Endothelial cell of umbilical vein (primary cell): ENCODE data around the gene TSGA10IP. TPM values are rescaled to one million over a fixed set of nuclear protein-coding genes. Genes with fewer than 3 reads are reported as not detected.

Experiments used
- BruUV-seq: library from RNA; stranded (reverse); fragments of 400-500 nt; replicated peaks from 2 replicates; lab custom pipeline; 2021; lab: Mats Ljungman, UMichigan
- CTCF ChIA-PET: fragments of 300-600, 350-600 bp; sonication (Branson Sonifier 250); formaldehyde crosslinking; loops from one replicate; lab custom pipeline; 2021; ENCODE audit warnings: antibody characterized with exemption, inconsistent platforms; lab: Charles Lee
- POLR2A ChIA-PET: fragments of 300-600, 350-600 bp; sonication (Branson Sonifier 250); formaldehyde crosslinking; loops from one replicate; lab custom pipeline; 2021; ENCODE audit warnings: antibody characterized with exemption, inconsistent platforms; lab: Charles Lee
- DNase-seq: peaks from one replicate; pipeline ENCODE4 v3.0.0-alpha.2; 2011; ENCODE audit warnings: low read depth, low spot score
- FAIRE-seq: peaks from 2 replicates; lab custom pipeline; 2011; peaks lifted over from hg19 to GRCh38; lab: Jason Lieb, UNC
- H2AFZ ChIP-seq: 2 replicates; pipeline ENCODE4 v1.6.0; 2012; ENCODE audit warnings: low read depth, low read length, control low read depth, inconsistent platforms
- H3K27ac ChIP-seq: 2 replicates; pipeline ENCODE4 v1.5.1; 2011; ENCODE audit warnings: low read depth, mild to moderate bottlenecking, control low read depth, low read length, moderate library complexity; ENCODE audit not compliant: insufficient read depth
- H3K27me3 ChIP-seq, 2 experiments: 2 replicates each; pipeline versions ENCODE4 v1.6.0 to v1.6.1; 2011; ENCODE audit warnings: low read length in 2 of 2, mixed read lengths in 1 of 2; ENCODE audit not compliant: control insufficient read depth in 2 of 2, insufficient read depth in 2 of 2
- H3K36me3 ChIP-seq, 2 experiments: 2 replicates in 1 of 2; 3 replicates in 1 of 2; pipeline ENCODE4 v1.5.1; 2011; ENCODE audit warnings: low read length in 2 of 2, mild to moderate bottlenecking in 1 of 2, moderate library complexity in 1 of 2; ENCODE audit not compliant: control insufficient read depth in 2 of 2, insufficient read depth in 2 of 2; ENCODE audit errors: extremely low read depth in 1 of 2
- H3K4me1 ChIP-seq: 3 replicates; pipeline ENCODE4 v1.5.1; 2011; ENCODE audit warnings: mild to moderate bottlenecking, low read length; ENCODE audit not compliant: control insufficient read depth, insufficient read depth; ENCODE audit errors: extremely low read depth
- H3K4me2 ChIP-seq: 2 replicates; pipeline ENCODE4 v1.6.1; 2011; ENCODE audit warnings: low read length, control low read depth, mixed read lengths; ENCODE audit not compliant: insufficient read depth
- H3K4me3 ChIP-seq, 3 experiments: fragments of 200-600 bp in 1 of 3; sonication (generic), shearing (Covaris generic) in 1 of 3; replicated peaks in 1 of 3; 2 replicates each; pipeline ENCODE4 v1.5.1; 2011 to 2016; ENCODE audit warnings: control low read depth in 3 of 3, low read length in 3 of 3, mild to moderate bottlenecking in 2 of 3, inconsistent platforms in 1 of 3, low read depth in 1 of 3, moderate library complexity in 1 of 3; ENCODE audit not compliant: insufficient read depth in 1 of 3
- H3K79me2 ChIP-seq: 2 replicates; pipeline ENCODE4 v1.6.0; 2012; ENCODE audit warnings: low read length, inconsistent platforms; ENCODE audit not compliant: control insufficient read depth, insufficient read depth
- H3K9ac ChIP-seq: replicated peaks from 2 replicates; pipeline ENCODE3; 2011; ENCODE audit warnings: low read length, control low read depth; ENCODE audit not compliant: insufficient read depth; ENCODE audit errors: extremely low read depth
- H3K9me1 ChIP-seq: replicated peaks from 3 replicates; pipeline ENCODE4 v1.6.0; 2011; ENCODE audit warnings: mild to moderate bottlenecking, low read length; ENCODE audit not compliant: control insufficient read depth, insufficient read depth; ENCODE audit errors: extremely low read depth
- H3K9me3 ChIP-seq: replicated peaks from 2 replicates; pipeline ENCODE4 v1.5.1; 2012; ENCODE audit warnings: low read length, inconsistent platforms; ENCODE audit not compliant: control insufficient read depth, insufficient read depth
- H4K20me1 ChIP-seq: replicated peaks from 2 replicates; pipeline ENCODE3; 2011; ENCODE audit warnings: mild to moderate bottlenecking, low read length; ENCODE audit not compliant: control insufficient read depth, insufficient read depth; ENCODE audit errors: extremely low read depth
- CTCF ChIP-seq, 2 donors: IDR thresholded peaks; 1 replicate in 1 of 2; 2 replicates in 1 of 2; pipeline ENCODE4 v1.5.1; 2011; ENCODE audit warnings: low read length in 2 of 2, mild to moderate bottlenecking in 2 of 2, moderate library complexity in 2 of 2, control low read depth in 1 of 2, inconsistent platforms in 1 of 2, low read depth in 1 of 2; ENCODE audit not compliant: insufficient read depth in 1 of 2; ENCODE audit errors: extremely low read depth in 1 of 2
- EZH2 ChIP-seq: IDR thresholded peaks from 2 replicates; pipeline ENCODE4 v1.6.1; 2012; ENCODE audit warnings: borderline replicate concordance, low read depth, mild to moderate bottlenecking, moderate library complexity, low read length, inconsistent platforms; ENCODE audit not compliant: severe bottlenecking
- FOS ChIP-seq: IDR thresholded peaks from 2 replicates; pipeline ENCODE4 v1.6.1; 2011; ENCODE audit warnings: mild to moderate bottlenecking, low read length, moderate library complexity, borderline replicate concordance; ENCODE audit not compliant: insufficient read depth
- GATA2 ChIP-seq: IDR thresholded peaks from 2 replicates; pipeline ENCODE4 v1.7.0; 2011; ENCODE audit warnings: low read depth, mild to moderate bottlenecking, moderate library complexity, mixed read lengths, low read length; ENCODE audit not compliant: insufficient read length, insufficient read depth
- JUN ChIP-seq: IDR thresholded peaks from 2 replicates; pipeline ENCODE4 v1.6.1; 2011; ENCODE audit warnings: borderline replicate concordance, low read depth; ENCODE audit not compliant: insufficient read length, insufficient read depth
- MAX ChIP-seq: IDR thresholded peaks from 2 replicates; pipeline ENCODE4 v1.6.1; 2011; ENCODE audit not compliant: insufficient read depth, insufficient read length
- MYC ChIP-seq: IDR thresholded peaks from one replicate; pipeline ENCODE4 v1.6.1; 2011; ENCODE audit warnings: mild to moderate bottlenecking, low read depth, low read length
- POLR2A ChIP-seq: IDR thresholded peaks from 2 replicates; pipeline ENCODE4 v1.6.1; 2012; ENCODE audit warnings: low read depth, mild to moderate bottlenecking, control low read depth, low read length
- POLR2AphosphoS5 ChIP-seq: IDR thresholded peaks from 2 replicates; pipeline ENCODE4 v1.6.1; 2012; ENCODE audit warnings: low read depth, mild to moderate bottlenecking, control low read depth, low read length, moderate library complexity; ENCODE audit not compliant: insufficient read depth
- dilution Hi-C: fragments of 300-500 bp; cut with MboI; formaldehyde crosslinking; loops from one replicate; pipeline ENCODE4 v1.15.0; 2019; ENCODE audit warnings: low sequenced_read_pairs; ENCODE audit not compliant: extremely low pct_ligation_motif_present
- intact Hi-C: fragments of 100-400 bp; cut with micrococcal nuclease; formaldehyde crosslinking; loops from one replicate; pipeline ENCODE4 v1.10.0; 2022
- polyA plus RNA-seq, 4 experiments: library from polyadenylated mRNA; depleted of rRNA in 3 of 4; stranded (reverse) in 3 of 4; unstranded in 1 of 4; fragments of >200 nt; gene quantifications; 2 replicates each; pipeline versions ENCODE4 v1.2.1 to v1.2.3, GENCODE V29; 2011 to 2012; ENCODE audit warnings: missing spikeins in 1 of 4
- total RNA-seq: library from RNA; stranded (reverse); gene quantifications from 2 replicates; pipeline ENCODE4 v1.2.3, GENCODE V29; 2021

Gene TSGA10IP
- total and polyA plus RNA-seq, 2 donors (not counting 3 experiments of a cell fraction or from before 2014, with no cell fraction given): not detected

GRCh38 chr11:65946655-65947054 lies 1.4 kb downstream of the TSGA10IP start:
- dilution Hi-C loops (no loop called here), intact Hi-C loops (no loop called here)
- H3K9ac ChIP-seq: no peak overlapping the region
- no peaks in the 10 kb centered on the region for H3K27me3 ChIP-seq
- BruUV-seq: no TSS peak
- no peaks in the 10 kb centered on the region for H4K20me1 ChIP-seq
- H3K4me3 ChIP-seq: no peak overlapping the region
- no peaks in the 10 kb centered on the region for H3K36me3 ChIP-seq
- TF ChIP-seq POLR2A (no peak), GATA2 (no peak), POLR2AphosphoS5 (no peak), FOS (no peak), JUN (no peak), MAX (no peak), MYC (no peak)
- no peaks in the 10 kb centered on the region for H3K9me1 ChIP-seq
- peaks cover 1% of the 10 kb centered on the region for H3K4me1 ChIP-seq
- no peaks in the 10 kb centered on the region for H3K79me2 ChIP-seq
- H3K27ac ChIP-seq: no peak overlapping the region
- FAIRE-seq: no peak
- no peak overlapping the region for H3K4me2 ChIP-seq
- ChIA-PET POLR2A (no interaction called here), CTCF (interaction anchor here (1.1 to 1.2 kb wide), 4 partner anchors 9 to 15 kb away, joined by 3 to 4 read pairs (median 4); no protein-coding TSS in a partner anchor)
- H2AFZ ChIP-seq: no peak overlapping the region
- H3K9me3 ChIP-seq: no peaks in the 10 kb centered on the region
- DNase-seq: no peak

- FAIRE-seq (no peak), DNase-seq (no peak)
- no peak for TF ChIP-seq JUN
- no peak for TF ChIP-seq POLR2A
- TF ChIP-seq EZH2: no peak
- no peak for TF ChIP-seq FOS
- TF ChIP-seq CTCF (IDR thresholded peaks at IDR 0.05; ENCODE audit: extremely low read depth in 1 of 2, insufficient read depth in 1 of 2, low read depth in 1 of 2, low read length in 2 of 2): no peak
- no peak for TF ChIP-seq GATA2
- no peak for TF ChIP-seq MYC
- no peak for TF ChIP-seq MAX
- TF ChIP-seq POLR2AphosphoS5: no peak
- Histone ChIP-seq H3K27me3 (peaks cover 0 to under 1% of the 10 kb centered on the region in 2 experiments), H3K79me2 (no peaks in the 10 kb centered on the region), H3K9ac (no peak overlapping the region), H3K27ac (no peak overlapping the region), H3K4me3 (no peak overlapping the region), H3K36me3 (no peaks in the 10 kb centered on the region), H4K20me1 (no peaks in the 10 kb centered on the region), H3K4me2 (no peak overlapping the region), H3K9me1 (no peaks in the 10 kb centered on the region), H3K9me3 (no peaks in the 10 kb centered on the region), H3K4me1 (no peaks in the 10 kb centered on the region), H2AFZ (no peak overlapping the region)
- CTCF ChIA-PET: interaction anchor here (1.0 to 1.8 kb wide), 6 partner anchors 9 to 59 kb away, joined by 3 to 5 read pairs (median 4); partner anchors contain the start of genes CCDC85B and FIBP
- POLR2A ChIA-PET: no interaction called here
- intact Hi-C loops (no loop called here), dilution Hi-C loops (no loop called here)
- BruUV-seq: no TSS peak
Measured at GRCh38 chr11:65947133-65947532, 1.9 kb downstream of the TSGA10IP start.
